ENCODE measurements around the gene GNB1L. TPM values are rescaled to one million over a fixed set of nuclear protein-coding genes. Genes with fewer than 3 reads are reported as not detected.

Gene GNB1L
- total and polyA plus RNA-seq, 2 of the 13 experiments (the other 11 are each of a cell fraction or from before 2014, with no cell fraction given) = 2.5 to 7.4 TPM

GRCh38 chr22:19812910-19813309, 41.8 kb downstream of the GNB1L start (continued):
- TF ChIP-seq ZNF512B (CRISPR knock-in tag; IDR thresholded peaks at IDR 0.05; ENCODE audit: borderline replicate concordance) (no peak), PCBP1 (IDR thresholded peaks at IDR 0.05; ENCODE audit: borderline replicate concordance, low read depth, low read length) (no peak), SRSF4 (IDR thresholded peaks at IDR 0.05; ENCODE audit: low read depth, low read length, poor library complexity, severe bottlenecking) (no peak), SMC3 (IDR thresholded peaks at IDR 0.05; ENCODE audit: low read length) (no peak), AHR (CRISPR knock-in tag; IDR thresholded peaks at IDR 0.05) (no peak)

- no peaks in the 10 kb centered on the region for H3K36me3 ChIP-seq (replicated peaks in 1 of 2; ENCODE audit: control insufficient read depth in 1 of 2, insufficient read depth in 2 of 2, low read length in 2 of 2)
- H3K27me3 ChIP-seq (ENCODE audit: control insufficient read depth in 1 of 2, insufficient read depth in 2 of 2, low read length in 2 of 2) = no peaks in the 10 kb centered on the region
- H3K4me1 ChIP-seq (ENCODE audit: insufficient read depth, low read length) = no peaks in the 10 kb centered on the region
- POLR2A ChIA-PET = no interaction called here
- DNase-seq (ENCODE audit: low spot score) = no peak
- no peaks in the 10 kb centered on the region for H3K79me2 ChIP-seq (ENCODE audit: insufficient read depth, low read length)
- no TSS peak for BruUV-seq (replicated peaks)
- H3K27ac ChIP-seq (ENCODE audit: extremely low read length, insufficient read depth, low read length) = no peak overlapping the region
- no peak for ATAC-seq
- 86% methylated on average over 23 of the region's 36 CpGs for WGBS (ENCODE audit: low lambda C conversion rate)
- no peak overlapping the region for H3K9ac ChIP-seq (ENCODE audit: insufficient read depth, low read depth, low read length)
- H2AFZ ChIP-seq (ENCODE audit: low read length) = no peak overlapping the region
- intact Hi-C loops (cut with micrococcal nuclease; ENCODE audit: unreplicated experiment) = no loop called here
- no peak overlapping the region for H3K4me2 ChIP-seq (ENCODE audit: low read depth, low read length)
- H3K9me3 ChIP-seq (ENCODE audit: low read length) = no peaks in the 10 kb centered on the region
- H3K4me3 ChIP-seq (replicated peaks in 1 of 3; ENCODE audit: insufficient read depth in 1 of 3, low read depth in 2 of 3, low read length in 3 of 3) = no peak overlapping the region
- FAIRE-seq = no peak
- CTCF ChIA-PET (ENCODE audit: low intra/inter-chr PET ratio, low total read pairs) = no interaction called here
- H4K20me1 ChIP-seq (ENCODE audit: insufficient read depth, low read length) = no peaks in the 10 kb centered on the region
- in situ Hi-C loops (cut with HindIII; ENCODE audit: extremely low pct_ligation_motif_present, low pct_unique_long_range_greater_than_20kb) = no loop called here
- TF ChIP-seq FLYWCH1 (CRISPR knock-in tag; IDR thresholded peaks at IDR 0.05) (no peak), AGO1 (IDR thresholded peaks at IDR 0.05; ENCODE audit: low read depth, low read length, poor library complexity, severe bottlenecking) (no peak), SKIL (CRISPR knock-in tag; IDR thresholded peaks at IDR 0.05; ENCODE audit: borderline replicate concordance) (no peak), ZNF18 (CRISPR knock-in tag; IDR thresholded peaks at IDR 0.05; ENCODE audit: insufficient replicate concordance) (no peak), TEAD2 (CRISPR knock-in tag; IDR thresholded peaks at IDR 0.05) (no peak), ZFP90 (CRISPR knock-in tag; IDR thresholded peaks at IDR 0.05; ENCODE audit: borderline replicate concordance) (no peak), SMAD3 (CRISPR knock-in tag; IDR thresholded peaks at IDR 0.05) (no peak), SIX1 (CRISPR knock-in tag; IDR thresholded peaks at IDR 0.05; ENCODE audit: borderline replicate concordance) (no peak), ZNF776 (CRISPR knock-in tag; IDR thresholded peaks at IDR 0.05) (no peak)
Observed at GRCh38 chr22:19811811-19812771, 42.6 kb downstream of the GNB1L start.

All from HepG2 (cell line).